ENCODE data around the gene URM1.

The URM1 gene

DNA sequence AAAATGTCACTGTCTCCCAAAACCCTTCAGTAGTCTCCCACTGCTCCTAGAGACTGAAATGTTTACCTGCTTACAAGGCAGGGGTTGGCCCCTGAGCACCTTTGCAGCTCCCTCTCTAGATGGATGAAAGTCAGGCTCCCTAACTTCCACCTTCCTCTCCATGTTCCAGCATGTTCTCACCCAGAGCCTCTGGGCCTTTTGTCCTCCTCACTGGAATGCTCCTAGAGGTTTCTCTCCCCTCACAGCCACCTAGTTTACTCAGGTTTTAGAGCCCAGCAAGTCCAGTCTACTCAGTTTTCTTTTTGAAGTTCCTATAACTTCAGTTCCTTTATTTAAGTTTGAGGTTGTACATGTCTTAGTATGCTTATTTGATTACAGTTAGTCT lies 815 bp upstream of the URM1 start:
- TF ChIP-seq, protein P1, sequence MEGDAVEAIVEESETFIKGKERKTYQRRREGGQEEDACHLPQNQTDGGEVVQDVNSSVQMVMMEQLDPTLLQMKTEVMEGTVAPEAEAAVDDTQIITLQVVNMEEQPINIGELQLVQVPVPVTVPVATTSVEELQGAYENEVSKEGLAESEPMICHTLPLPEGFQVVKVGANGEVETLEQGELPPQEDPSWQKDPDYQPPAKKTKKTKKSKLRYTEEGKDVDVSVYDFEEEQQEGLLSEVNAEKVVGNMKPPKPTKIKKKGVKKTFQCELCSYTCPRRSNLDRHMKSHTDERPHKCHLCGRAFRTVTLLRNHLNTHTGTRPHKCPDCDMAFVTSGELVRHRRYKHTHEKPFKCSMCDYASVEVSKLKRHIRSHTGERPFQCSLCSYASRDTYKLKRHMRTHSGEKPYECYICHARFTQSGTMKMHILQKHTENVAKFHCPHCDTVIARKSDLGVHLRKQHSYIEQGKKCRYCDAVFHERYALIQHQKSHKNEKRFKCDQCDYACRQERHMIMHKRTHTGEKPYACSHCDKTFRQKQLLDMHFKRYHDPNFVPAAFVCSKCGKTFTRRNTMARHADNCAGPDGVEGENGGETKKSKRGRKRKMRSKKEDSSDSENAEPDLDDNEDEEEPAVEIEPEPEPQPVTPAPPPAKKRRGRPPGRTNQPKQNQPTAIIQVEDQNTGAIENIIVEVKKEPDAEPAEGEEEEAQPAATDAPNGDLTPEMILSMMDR (IDR thresholded peaks at IDR 0.05) = no peak

DNA sequence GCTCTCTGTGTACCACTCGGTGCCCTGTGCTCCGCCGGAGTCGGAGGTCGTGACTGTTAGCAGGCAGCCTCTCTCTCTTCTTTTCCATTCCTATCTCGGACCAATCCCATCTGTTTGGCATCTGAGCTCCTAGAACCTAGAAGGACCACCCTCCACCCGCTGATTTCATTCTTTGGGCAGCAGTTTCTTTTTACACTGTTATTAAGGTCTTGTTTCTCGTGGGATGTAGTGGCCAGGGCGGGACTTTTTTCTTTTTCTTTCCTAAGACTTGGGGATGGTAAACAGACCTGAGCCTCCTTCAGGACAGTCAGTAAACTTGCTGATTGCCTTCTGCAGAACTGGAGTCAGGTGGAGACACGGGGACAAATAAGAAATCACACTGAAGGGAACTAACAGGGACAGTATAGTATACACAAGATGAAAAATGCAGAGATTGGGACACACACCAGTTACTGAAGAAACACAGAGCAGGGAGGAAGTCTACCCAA lies 500 bp downstream of the URM1 start:
- TF ChIP-seq, protein P1 (IDR thresholded peaks at IDR 0.05) = no peak

DNA sequence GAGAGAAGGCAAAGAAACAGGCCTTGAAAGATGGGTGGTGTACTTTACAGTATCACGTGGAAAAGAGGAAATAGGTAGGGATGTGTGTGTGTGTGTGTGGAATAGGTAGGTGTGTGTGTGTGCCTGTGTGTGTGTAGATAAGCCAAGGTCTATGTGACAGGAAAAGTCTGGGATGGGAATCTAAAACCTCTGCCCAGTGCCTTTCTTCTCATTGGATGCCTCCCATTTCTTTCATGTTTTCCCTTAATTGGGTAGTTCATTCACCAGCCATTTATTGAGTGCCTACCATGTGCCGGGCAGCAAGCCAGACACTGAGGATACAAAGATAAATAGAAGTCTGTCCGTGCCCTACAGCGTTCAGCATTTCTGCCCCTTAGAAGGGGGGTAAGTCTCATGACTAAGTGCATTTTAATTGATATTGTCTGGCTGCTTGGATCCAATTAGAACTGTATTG lies 1.0 kb downstream of the URM1 start:
- TF ChIP-seq, protein P1 (IDR thresholded peaks at IDR 0.05) = no peak

DNA sequence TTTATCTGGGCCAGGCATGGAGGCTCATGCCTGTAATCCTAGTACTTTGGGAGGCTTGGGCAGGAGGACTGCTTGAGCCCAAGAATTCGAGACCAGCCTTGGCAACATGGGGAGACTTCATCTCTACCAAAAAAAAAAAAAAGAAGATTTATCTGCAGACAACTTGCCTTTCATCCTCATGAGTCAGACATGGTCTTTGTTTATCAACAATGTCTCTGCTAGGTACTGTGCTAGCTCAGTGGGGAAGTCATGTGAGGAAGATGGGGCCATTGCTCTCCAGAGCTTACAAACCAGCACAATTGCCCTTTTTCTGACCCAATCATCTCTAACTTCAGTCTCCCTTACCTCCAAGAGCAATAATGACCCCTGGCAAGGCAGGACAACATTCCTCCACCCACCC lies 1.6 kb downstream of the URM1 start:
- TF ChIP-seq, protein P1 (IDR thresholded peaks at IDR 0.05) = no peak

DNA sequence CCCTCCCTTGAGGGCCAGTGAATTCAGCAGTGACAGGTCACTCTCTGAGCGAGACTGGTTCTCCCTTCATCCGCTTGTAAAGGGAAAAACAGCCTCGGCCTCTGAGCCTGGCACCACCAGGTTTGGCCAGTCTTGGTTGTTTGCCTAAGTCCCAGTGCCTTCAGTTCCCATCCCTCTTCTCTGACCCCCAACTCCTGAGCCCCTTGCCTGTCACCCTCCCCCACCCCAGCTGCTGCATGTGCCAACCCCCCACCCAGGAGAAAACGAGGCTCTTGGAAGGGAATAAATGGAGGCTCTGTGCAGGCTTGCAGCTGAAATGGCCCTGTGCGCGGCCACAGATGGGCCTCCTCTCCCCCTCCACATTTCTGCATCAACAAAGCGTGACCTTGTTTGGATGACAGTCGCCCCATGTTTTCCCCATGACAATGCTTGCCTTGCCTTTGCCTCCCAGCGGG lies 3.1 kb downstream of the URM1 start:
- TF ChIP-seq, protein P1 (IDR thresholded peaks at IDR 0.05) = no peak

DNA sequence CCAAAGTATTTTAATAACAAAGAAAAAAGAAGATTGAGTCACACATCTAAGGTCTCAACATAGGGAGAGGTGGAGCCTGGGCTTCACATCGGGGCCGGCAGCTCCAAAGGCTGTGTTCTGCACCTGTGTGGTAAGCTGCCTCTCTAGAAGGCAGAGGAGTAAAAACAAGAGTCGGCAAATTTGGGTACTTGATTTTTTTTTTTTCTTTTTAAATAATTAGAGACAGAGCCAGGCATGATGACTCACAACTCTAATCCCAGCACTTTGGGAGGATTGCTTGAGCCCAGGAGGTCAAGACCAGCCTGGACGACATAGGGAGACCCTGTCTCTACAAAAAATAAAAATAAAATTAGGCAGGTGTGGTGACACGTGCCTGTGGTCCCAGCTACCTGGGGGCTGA lies 4.7 kb downstream of the URM1 start:
- TF ChIP-seq, protein P1 (IDR thresholded peaks at IDR 0.05) = no peak

DNA sequence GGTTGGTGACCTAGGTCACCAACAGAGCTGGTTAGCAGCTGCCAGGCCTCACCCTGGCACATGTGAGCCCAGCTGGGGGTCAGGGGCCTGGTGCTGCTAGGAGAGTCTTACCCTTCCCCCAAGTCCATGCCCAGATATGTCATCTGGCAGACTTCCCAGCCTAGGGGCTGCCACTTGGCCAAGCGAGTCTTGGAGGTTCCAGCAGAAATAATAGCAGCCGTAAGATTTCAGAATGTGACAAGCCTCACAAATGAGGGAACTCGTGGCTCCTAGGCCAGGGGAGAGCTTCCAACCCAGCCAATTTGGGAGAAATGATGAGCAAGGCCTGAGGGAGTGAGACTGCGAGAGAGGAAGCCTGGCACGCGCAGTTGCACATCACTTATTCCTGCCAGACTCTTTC lies 11.1 kb downstream of the URM1 start:
- TF ChIP-seq, protein P1 (IDR thresholded peaks at IDR 0.05) = no peak

Measured in LNCAP (cell line).